Thymus (tissue), 11 donors: ENCODE measurements around the gene TENM4. TPM values are rescaled to one million over a fixed set of nuclear protein-coding genes. Genes with fewer than 3 reads are reported as not detected.

Experiments
- DNase-seq, 9 donors: peaks; one replicate each; pipeline ENCODE4 v3.0.0-alpha.2; 2013; ENCODE audit warnings: low spot score in 9 of 9, low read depth in 6 of 9, missing footprints in 1 of 9
- H3K27ac ChIP-seq, 2 donors: one replicate each; pipeline ENCODE4 v1.5.1; 2013; ENCODE audit warnings: control low read depth in 1 of 2, low read depth in 1 of 2, low read length in 1 of 2, mild to moderate bottlenecking in 1 of 2, moderate library complexity in 1 of 2
- H3K27me3 ChIP-seq, 2 donors: one replicate each; pipeline ENCODE4 v1.5.1; 2013; ENCODE audit warnings: low read length in 1 of 2; ENCODE audit not compliant: control insufficient read depth in 2 of 2, insufficient read depth in 1 of 2
- H3K36me3 ChIP-seq, 2 donors: one replicate each; pipeline ENCODE4 v1.5.1; 2013; ENCODE audit warnings: low read length in 1 of 2, mild to moderate bottlenecking in 1 of 2, moderate library complexity in 1 of 2; ENCODE audit not compliant: control insufficient read depth in 2 of 2, insufficient read depth in 2 of 2
- H3K4me1 ChIP-seq, 2 donors: one replicate each; pipeline ENCODE4 v1.5.1; 2013; ENCODE audit warnings: low read length in 2 of 2; ENCODE audit not compliant: control insufficient read depth in 2 of 2, insufficient read depth in 2 of 2
- H3K4me3 ChIP-seq, 2 donors: one replicate each; pipeline ENCODE4 v1.5.1; 2013; ENCODE audit warnings: low read length in 2 of 2, control low read depth in 1 of 2, mild to moderate bottlenecking in 1 of 2
- H3K9me3 ChIP-seq, 2 donors: one replicate each; pipeline ENCODE4 v1.5.1; 2013; ENCODE audit warnings: low read length in 1 of 2, mild to moderate bottlenecking in 1 of 2; ENCODE audit not compliant: control insufficient read depth in 2 of 2, insufficient read depth in 1 of 2
- WGBS: extraction: QIAGEN DNeasy Blood & Tissue Kit; methylation state at CpG from one replicate; pipeline ENCODE4 v1.1.7; 2013; 5-methylcytosine and 5-hydroxymethylcytosine counted together
- polyA plus RNA-seq: library from polyadenylated mRNA; stranded (reverse); fragments of 200-250 nt; gene quantifications from one replicate; pipeline ENCODE4 v1.2.3, GENCODE V29; 2013
- total RNA-seq: library from RNA; stranded (reverse); fragments of 120-200 nt; gene quantifications from one replicate; pipeline ENCODE4 v1.2.4, GENCODE V29; 2013
- donor health status: healthy.

Gene TENM4
- total and polyA plus RNA-seq, 2 donors, result 1.0 to 2.8 TPM

DNA sequence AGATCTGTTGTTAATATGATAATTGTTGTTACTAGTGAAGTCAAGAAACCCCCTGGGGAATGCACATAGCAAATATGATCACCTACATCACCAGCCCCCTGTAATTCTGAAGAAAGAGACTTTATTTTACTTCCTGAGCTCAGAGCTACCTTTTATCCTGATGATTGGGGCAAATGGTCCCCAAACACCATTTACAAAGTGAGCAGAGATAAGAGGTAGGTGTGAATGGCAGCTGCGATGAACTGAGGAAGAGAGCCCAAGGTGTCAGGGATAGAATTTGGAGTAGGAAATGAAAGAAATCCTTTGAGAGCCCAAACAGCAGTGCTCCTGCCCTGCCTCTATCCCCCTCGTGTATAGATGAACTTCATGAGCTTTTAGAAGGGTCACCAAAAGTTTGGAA is 69.1 kb downstream of the TENM4 start:
- no peaks in the 10 kb centered on the region for H3K4me1 ChIP-seq
- no peaks in the 10 kb centered on the region for H3K27me3 ChIP-seq
- H3K9me3 ChIP-seq, result no peaks in the 10 kb centered on the region
- no peaks in the 10 kb centered on the region for H3K36me3 ChIP-seq
- WGBS, result 15% methylated on average over 2 of the region's 2 CpGs
- H3K4me3 ChIP-seq, result no peak overlapping the region
- no peak overlapping the region for H3K27ac ChIP-seq
- DNase-seq, result no peak

DNA sequence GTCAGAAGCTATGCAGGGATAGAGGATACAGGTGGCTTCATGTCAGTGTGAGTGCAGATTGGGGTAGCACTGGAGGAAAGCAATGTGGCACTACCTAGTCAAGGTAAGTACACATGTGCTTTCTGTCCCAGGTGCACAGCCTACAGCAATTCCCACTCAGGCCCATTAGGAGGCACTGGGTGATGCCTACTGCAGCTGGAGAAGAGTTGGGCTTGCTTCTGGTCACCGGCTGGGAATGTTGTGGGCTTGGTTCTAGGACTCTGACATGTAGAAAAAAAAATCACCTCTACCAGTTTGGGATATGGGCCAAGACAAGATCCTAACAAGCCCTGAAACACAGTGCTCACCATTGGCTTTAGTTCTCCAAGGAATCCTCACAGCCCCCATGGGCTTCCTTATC is 69.7 kb downstream of the TENM4 start:
- 40% methylated on average over 1 of the region's 1 CpG for WGBS
- Histone ChIP-seq H3K4me1 (no peaks in the 10 kb centered on the region), H3K4me3 (no peak overlapping the region), H3K36me3 (no peaks in the 10 kb centered on the region), H3K27me3 (no peaks in the 10 kb centered on the region), H3K27ac (no peak overlapping the region), H3K9me3 (no peaks in the 10 kb centered on the region)
- no peak for DNase-seq

DNA sequence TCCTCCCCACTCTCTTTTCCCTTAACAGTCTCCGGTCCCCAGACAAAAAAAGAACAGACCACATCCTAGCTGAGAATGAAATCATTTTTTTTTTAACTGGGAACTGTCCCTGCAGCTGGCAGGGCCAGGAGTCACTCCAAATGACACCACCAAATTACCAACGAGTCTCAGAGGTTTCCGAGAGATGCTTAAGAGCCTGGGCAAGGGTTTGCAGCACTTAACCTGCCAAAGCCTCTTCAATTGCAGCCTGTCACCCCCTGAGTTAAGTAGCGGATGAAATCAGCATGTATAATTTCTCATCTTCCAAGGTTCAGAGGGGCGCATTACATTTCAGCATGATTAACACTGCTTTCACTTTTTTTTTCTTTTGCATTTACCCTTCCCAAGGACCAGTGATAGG is 71.8 kb downstream of the TENM4 start:
- Histone ChIP-seq H3K36me3 (no peaks in the 10 kb centered on the region), H3K27ac (no peak overlapping the region), H3K27me3 (no peaks in the 10 kb centered on the region), H3K4me1 (no peaks in the 10 kb centered on the region), H3K9me3 (no peaks in the 10 kb centered on the region), H3K4me3 (no peak overlapping the region)
- 82% methylated on average over 5 of the region's 5 CpGs for WGBS
- DNase-seq, result no peak

DNA sequence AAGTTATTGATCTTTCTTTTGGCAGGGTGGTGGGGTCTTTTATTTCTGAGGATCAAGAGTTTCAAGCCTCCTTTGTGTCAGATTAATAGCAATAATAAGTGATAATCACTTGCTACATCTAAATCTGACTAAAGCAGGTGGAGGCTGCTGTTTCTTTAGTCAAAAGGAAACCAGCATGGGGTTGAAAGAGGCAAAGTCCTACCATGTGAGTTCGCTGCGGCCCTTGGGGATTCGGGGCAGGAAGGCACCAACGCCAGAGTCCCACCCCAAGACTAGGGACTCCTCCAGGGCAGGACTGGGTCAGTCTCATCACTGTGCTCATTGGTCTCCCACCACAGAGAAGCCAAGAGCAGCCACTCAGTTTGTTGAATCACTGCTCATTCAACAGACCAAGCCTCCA is 73.0 kb downstream of the TENM4 start:
- 92% methylated on average over 4 of the region's 4 CpGs for WGBS
- no peaks in the 10 kb centered on the region for H3K9me3 ChIP-seq
- no peaks in the 10 kb centered on the region for H3K27me3 ChIP-seq
- no peak overlapping the region for H3K4me3 ChIP-seq
- DNase-seq, result no peak
- no peak overlapping the region for H3K27ac ChIP-seq
- no peaks in the 10 kb centered on the region for H3K36me3 ChIP-seq
- no peaks in the 10 kb centered on the region for H3K4me1 ChIP-seq

DNA sequence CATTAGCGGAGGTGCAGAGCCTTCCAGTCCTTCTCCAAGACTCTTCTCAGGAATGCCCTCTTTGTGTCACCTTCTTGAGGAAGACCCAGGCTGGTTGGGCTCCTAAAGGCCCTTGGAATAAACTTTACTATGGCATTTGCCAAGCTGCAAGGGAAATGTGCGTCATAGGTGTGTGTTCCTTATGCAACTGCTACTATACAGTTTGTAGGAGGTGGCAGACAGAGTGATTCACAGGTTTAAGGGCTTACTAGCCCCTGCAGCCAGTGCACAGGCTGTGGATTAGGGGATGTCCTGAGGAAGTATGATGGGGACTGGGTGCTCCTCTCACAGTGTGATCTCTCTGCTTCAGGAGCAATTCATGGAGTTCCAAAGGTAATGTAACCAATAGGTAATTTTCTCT is 74.6 kb downstream of the TENM4 start:
- H3K4me1 ChIP-seq, result no peaks in the 10 kb centered on the region

DNA sequence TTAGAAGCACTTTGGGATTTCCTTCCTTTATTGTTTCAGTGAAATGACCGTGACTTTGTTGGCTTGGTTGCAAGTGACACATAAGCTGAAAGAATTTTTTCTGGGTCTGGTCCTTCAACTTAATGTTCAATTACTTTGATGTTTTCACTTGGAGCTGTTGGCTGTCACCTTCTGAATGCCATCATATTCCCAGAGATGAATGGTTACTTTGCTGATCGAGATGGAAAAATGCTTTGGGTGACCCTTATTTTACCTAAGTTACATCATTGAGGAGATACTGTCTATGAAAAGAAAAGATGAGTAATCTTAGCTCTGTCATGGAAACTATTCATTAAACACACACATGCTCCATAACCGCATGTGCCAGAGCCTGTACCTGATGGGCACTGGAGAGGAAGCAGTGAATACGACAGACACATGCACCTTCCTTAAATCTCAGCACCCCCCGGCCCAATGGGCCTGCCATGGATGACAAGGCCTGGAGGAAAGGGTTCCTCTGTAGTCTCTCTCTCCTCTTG is 76.9 kb downstream of the TENM4 start:
- no peaks in the 10 kb centered on the region for H3K27me3 ChIP-seq
- H3K4me3 ChIP-seq, result no peak overlapping the region
- H3K9me3 ChIP-seq, result no peaks in the 10 kb centered on the region
- H3K27ac ChIP-seq, result no peak overlapping the region
- 92% methylated on average over 5 of the region's 5 CpGs for WGBS
- no peak for DNase-seq
- H3K36me3 ChIP-seq, result no peaks in the 10 kb centered on the region
- H3K4me1 ChIP-seq, result no peaks in the 10 kb centered on the region

More for the DNA sequence above, 74.6 kb downstream of the TENM4 start:
- no peak for DNase-seq
- H3K9me3 ChIP-seq, result no peaks in the 10 kb centered on the region
- H3K4me3 ChIP-seq, result no peak overlapping the region
- H3K27ac ChIP-seq, result no peak overlapping the region
- no peaks in the 10 kb centered on the region for H3K36me3 ChIP-seq
- 94% methylated on average over 2 of the region's 2 CpGs for WGBS
- H3K27me3 ChIP-seq, result no peaks in the 10 kb centered on the region

DNA sequence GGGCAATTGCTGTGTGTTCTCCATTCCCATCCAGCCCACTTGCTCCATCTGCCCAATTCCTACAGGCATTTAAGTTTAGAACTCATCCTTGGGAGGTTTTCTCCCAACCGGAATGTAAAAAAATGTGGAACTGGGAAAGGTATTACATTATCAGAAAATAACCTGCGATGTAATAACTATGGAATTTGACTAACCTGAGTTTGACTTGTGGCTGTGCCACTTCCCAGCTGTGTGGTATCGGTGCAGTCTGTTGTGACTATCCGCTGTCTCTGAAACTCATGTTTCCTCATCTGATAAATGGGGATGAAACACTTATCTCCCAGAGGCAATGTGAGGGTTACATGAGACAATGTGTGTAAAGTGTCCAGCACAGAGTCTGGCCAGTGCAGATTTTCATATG is 77.6 kb downstream of the TENM4 start:
- H3K27ac ChIP-seq, result no peak overlapping the region
- DNase-seq, result no peak
- H3K4me1 ChIP-seq, result no peaks in the 10 kb centered on the region
- H3K36me3 ChIP-seq, result no peaks in the 10 kb centered on the region
- WGBS, result 91% methylated on average over 4 of the region's 4 CpGs
- H3K27me3 ChIP-seq, result no peaks in the 10 kb centered on the region
- no peak overlapping the region for H3K4me3 ChIP-seq
- H3K9me3 ChIP-seq, result no peaks in the 10 kb centered on the region

DNA sequence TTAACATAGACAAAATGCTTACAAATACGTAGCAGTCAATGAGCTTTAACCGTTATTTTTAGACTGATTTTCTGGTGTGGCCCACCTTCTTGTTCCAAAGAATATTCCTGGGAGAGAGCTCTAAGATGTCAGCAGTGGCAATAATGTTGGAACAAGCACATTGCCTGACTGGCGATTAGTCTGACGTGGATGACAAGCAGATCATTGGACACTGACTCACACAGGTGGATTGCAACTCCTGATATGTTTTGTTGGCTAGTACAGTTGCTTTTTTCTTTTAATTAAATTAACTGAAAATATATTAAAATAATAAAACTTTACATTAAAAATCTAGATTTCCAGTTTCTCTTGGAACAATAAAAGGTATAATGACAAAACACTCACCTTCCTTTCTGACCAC is 78.0 kb downstream of the TENM4 start:
- H3K27ac ChIP-seq, result no peak overlapping the region
- no peak overlapping the region for H3K4me3 ChIP-seq
- no peaks in the 10 kb centered on the region for H3K36me3 ChIP-seq
- H3K9me3 ChIP-seq, result no peaks in the 10 kb centered on the region
- WGBS, result 94% methylated on average over 4 of the region's 4 CpGs
- no peak for DNase-seq
- no peaks in the 10 kb centered on the region for H3K27me3 ChIP-seq
- no peaks in the 10 kb centered on the region for H3K4me1 ChIP-seq

DNA sequence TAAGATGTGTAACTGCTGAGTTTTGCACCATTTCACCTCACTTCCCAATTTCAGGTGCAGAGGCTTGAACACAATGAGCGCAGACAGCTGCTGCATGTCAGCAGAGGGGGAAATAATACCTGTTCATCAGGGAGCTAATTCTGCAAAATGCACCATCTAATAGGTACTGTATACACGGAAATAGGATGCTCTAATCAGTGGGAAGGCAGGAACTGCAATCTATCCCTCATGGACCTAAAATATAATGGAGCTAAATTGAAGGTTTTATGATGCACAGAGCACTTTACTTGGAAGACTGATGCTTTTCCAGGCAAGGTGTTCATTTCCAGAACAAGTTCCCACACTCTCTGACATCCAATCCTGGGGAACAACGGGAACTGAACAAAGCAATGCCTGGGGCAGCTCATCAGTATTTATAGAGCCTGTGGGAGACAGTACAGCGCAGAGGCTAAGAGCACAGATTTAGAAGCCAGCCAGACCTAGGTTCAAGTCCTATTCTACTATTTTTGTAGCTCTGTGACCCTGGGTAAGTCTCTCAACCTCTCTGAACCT is 78.5 kb downstream of the TENM4 start:
- Histone ChIP-seq H3K4me1 (no peaks in the 10 kb centered on the region), H3K27ac (no peak overlapping the region), H3K4me3 (no peak overlapping the region), H3K36me3 (no peaks in the 10 kb centered on the region), H3K9me3 (no peaks in the 10 kb centered on the region), H3K27me3 (no peaks in the 10 kb centered on the region)
- no peak for DNase-seq
- WGBS, result 88% methylated on average over 4 of the region's 4 CpGs

DNA sequence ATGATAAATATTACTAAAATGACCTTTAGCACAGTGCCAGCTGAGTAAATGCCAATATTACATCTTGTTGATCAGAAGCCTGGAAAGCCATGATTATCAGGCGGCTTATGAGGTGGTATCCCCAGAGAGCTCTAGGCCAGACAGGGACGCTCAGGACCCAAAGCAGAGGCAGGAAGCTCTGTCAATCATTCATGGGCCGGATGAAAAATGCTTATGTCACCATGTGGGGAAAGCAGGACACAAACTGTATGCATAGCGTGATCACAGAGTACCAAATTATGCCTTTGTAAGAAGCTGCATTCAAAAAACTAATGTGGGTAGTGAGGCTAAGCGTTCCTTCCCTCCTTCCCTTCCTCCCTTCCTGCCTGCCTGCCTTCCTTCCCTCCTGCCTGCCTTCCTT is 82.6 kb downstream of the TENM4 start:
- H3K27me3 ChIP-seq, result no peaks in the 10 kb centered on the region
- H3K4me1 ChIP-seq, result no peaks in the 10 kb centered on the region
- H3K36me3 ChIP-seq, result no peaks in the 10 kb centered on the region
- no peaks in the 10 kb centered on the region for H3K9me3 ChIP-seq
- no peak for DNase-seq
- no peak overlapping the region for H3K4me3 ChIP-seq
- no peak overlapping the region for H3K27ac ChIP-seq
- 53% methylated on average over 5 of the region's 5 CpGs for WGBS
